HG02943 (cell line): ENCODE measurements around the gene FLNA.
"Not testable (repeated sequence)": the region's sequence is repeated elsewhere in the genome, so short reads cannot be mapped to it uniquely, and the experiment has no call there.

Source experiments
- ATAC-seq: cut with Tn5 transposase; IDR thresholded peaks from one replicate; pipeline ENCODE4 v1.9.1; 2021; ENCODE audit warnings: mild to moderate bottlenecking, low read depth, moderate library complexity; ENCODE audit not compliant: unreplicated experiment

The FLNA gene

DNA sequence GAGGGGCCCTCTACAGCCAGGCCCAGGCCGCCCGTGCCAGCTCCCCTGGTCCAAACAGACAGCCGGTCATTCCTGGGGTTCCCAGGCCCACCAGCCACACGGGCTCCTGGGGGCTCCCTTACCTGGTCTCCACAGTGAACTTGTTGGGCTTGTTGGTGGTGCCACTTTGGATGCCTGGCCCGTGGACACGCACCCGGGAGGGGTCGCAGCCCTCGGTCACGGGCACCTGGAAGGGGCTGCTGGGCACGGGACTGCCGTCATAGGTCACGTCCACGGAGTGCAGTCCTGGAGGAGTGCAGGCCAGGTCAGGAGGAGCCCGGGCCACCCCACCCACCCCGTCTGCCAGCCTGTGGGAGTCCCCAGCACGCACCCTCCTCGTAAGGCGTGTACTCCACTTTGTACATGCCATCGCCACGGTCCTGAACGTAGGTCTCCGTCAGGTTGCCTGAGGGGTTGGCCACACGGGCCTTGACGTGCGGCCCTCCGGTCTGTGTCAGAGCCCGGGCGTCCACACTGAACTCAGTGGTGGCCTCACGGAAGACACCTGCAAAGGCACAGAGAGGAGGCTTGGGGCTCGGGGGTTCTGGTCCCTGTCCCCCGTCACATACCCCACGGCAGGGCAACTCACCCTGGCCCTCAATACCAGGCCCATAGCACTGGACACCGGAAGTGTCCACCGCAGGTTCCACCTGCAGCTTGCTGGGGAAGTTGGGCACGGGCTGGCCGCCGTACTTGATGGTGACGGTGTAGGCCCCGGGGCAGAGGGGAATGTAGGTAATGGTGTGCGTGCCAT lies 14.9 kb downstream of the FLNA start:
- no peak for ATAC-seq

DNA sequence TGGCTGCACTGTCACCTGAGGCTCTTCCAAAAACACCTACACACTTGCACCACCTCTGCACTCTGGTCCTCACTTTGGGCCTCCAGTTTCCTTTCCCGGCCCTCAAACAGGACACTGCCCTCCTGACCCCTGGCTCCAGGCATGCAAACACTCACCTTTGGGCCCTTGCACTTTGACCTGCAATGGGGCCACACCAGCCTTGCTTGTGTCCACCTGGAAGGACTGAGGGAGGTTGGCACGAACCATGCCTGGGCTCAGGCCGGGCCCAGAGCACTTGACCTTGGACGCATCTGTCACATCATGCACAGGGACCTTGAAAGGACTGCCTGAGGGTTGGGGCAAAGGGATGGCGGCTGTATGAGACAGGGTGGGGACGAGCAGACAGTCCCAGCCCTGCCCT lies 15.6 kb downstream of the FLNA start:
- ATAC-seq = no peak

DNA sequence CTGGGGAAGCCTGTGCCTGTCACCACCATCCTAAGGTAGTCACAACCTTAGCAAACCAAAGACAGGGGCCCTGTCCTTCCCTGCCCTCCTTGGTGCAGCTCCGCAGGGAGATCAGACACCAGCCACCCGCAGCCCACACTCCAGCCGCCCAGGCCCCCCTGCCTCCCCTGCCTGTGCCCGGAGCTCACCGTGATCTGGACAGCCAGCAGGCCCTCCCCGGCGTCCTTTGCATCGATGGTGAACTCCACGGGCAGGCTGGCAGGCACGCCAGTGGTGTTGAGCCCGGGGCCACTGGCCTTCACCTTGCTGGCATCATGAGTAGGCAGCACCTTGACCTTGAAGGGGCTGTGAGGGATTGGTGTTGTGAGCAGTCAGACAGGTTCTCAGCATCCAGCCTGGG lies 16.4 kb downstream of the FLNA start:
- no peak for ATAC-seq

DNA sequence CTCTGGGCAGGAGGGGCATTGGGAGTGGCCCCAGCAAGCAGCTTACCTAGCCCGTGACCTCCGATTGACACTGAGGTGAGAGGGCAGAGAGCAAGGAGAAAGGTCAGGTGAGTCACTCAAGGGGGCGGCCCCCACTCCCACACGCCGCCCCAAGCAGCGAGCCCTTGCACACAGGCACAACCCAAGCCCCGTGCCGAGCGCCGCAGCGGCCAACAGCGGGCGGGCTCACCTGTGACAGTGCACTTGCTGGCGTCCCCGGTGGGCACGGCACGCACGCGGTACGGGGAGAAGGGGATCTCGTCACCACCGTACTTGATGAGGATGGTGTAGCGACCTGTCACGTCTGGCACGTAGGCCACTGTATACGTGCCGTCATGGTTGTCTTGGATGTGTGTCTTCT lies 17.2 kb downstream of the FLNA start:
- no peak for ATAC-seq

DNA sequence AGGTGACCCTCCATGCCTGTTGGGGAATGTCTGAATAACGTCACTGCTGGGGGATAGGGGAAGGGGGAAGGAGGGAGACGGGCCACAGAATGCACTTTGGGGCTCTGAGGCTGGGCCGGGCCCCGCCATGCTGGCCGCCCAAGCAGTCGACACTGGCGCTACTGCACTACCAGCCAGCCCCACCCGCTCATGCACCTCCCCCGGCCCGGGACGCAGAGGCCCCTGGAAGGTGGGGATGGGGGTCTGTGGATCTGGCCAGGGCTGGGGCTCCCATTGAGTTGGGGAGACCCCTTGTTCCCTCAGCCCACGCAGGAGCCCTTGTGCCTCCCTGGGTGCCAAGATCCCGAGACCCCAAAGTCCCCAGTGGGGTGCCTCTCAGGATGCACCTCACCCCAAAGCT lies 17.8 kb downstream of the FLNA start:
- no peak for ATAC-seq

DNA sequence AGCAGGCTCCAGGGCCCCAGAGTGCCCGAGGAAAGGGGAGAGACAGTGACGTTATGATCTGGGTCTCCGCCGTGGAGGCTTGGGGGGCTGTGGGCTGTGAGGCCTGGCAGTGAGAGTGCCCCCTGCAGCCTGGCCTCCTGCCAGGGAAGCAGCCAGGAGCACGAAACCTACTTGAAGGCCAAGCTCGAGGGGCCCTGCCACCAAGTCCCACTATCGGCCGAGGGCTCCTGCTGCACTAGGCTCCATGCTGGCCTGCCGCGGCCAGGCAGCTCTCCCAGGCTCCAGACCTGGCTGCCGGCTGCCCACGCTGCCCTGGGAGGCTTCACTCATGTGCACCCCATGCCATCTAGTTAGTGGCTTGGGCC lies 18.7 kb downstream of the FLNA start:
- no peak for ATAC-seq

DNA sequence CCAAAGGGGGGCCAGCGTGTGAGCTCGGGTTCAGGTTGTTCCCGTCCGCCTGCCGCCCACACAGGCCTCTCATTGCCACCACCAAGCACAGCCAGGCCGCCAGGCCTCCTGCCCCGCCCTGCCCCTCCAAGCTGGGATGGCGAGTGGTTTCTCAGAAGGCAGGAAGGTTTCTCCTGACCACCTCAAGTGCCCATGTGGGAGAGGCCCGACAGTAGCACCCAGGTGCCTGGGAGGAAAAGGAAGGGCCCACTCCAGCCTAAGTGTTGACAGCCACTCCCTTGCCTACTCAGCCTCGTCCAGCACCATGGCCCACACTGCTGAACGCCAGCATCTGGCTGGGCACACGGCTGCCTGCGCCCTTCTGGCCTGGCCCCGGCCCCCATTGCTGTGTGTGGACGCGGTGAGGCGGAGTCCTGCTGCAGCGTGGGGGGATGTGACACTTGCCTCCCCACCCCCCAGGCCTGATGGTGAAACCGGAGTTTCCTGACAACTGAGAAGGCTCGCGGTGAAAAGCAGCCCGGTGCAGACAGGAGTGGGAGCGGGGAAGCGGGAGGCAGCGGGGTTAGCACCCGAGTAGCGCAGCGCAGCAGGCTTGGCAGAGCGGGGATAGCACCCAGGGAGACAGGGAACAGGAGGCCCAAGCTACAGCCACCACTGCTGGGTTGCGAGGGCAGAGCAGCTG lies 19.2 kb downstream of the FLNA start:
- ATAC-seq = no peak

DNA sequence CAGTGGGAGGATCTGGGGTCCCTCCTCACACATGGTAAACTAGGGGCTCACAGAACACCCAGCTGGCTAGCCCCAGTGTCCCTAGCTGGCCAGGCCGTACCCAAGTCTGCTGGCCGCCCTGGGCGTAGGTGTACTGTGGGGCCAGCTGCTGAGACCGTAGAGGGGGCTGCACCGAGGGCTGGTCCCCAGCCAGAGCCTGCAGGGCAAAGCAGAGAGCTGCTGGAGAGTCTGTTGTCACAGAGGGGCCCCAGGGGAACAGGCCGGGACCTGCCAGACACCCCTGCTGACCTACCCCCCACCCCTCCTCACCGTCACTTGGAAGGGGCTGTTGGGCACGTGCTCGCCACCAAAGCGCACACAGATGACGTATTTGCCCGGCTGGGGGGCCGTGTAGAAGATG lies 19.9 kb downstream of the FLNA start:
- ATAC-seq = no peak

DNA sequence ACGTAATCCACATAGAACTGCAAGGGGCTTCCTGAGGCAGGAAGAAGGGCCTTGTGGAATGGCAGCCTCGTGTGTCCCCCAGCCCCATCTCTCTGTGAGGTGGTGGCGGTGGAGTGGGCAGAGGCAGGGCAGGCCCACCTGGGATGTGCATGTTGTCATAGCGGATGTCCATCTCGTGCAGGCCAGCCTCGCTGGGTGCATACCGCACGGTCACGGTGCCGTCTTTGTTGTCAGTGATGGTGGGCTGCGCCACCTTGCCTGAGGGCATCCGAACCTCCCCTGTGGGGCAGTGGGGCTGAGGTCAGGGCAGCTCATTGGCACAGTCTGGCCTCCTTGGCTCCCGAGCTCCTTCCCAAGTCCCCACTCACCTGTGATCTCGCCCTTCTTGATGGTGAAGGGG lies 20.4 kb downstream of the FLNA start:
- ATAC-seq = no peak

DNA sequence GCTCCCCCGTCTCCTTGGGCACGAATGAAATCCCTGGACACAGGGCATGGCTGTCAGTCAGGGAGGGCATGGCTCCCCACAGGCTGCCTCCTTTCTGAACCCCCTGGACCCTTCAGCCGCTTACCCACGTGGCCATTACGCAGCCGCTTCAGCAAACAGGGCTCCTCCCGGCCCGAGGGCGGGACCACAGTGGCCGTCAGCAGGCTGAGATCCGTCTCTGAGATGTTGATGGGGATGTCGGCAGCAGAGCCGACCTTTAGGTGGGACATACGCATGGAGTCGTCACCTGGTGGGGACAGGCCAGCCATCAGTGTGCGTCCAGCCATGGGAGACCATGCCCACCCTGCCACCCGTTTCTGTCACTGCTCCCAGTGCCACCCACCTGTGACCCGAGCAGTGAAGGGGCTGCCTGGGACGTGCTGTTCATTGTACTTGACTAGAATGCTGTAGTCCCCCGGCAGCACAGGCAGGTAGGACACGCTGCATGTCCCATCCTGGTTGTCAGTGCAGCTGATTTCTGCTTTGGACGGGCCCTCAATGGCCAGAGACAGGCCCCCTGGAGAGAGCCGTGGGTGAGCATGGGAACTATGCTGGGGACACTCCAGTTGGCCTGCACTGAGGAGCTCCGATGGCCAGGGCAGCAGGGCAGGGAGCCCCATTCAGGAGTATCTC lies 21.1 kb downstream of the FLNA start:
- ATAC-seq = no peak

DNA sequence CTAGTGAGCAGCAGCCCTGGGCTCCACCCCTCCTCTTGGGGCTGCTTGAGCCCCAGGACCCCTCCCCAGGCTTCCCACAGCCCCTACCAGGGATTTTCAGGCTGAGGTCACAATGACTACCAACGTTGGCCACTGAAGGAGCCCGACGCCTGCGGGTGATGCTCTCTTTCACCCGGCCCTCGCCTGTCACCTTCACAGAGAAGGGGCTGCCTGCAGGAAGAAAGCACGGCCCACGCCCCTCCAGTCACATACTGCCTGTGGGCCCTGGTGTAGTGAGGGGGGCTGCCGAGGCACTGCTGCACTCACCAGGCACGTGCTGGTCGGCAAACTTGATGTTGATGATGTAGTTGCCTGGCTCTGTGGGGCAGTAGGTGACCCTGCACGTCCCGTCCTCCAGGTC lies 22.0 kb downstream of the FLNA start:
- no peak for ATAC-seq

DNA sequence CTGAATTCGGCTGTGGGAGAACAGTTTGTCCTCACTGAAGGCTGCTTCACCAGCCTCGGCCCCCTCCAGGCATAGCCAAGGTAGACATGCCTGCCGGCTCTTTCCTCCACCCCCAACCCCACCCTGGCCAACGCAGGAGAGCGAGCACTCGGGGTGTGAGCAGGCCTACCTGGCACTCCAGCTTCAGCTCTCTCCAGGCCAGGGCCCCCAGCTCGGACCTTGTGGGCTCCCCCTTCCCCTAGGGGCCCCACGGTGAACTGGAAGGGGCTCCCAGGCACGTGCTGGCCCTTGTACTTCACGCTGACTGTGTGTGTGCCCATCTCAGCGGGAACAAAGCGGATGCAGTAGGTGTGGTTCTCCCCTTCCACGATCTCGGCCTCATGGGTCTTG lies 22.4 kb downstream of the FLNA start:
- ATAC-seq = no peak

DNA sequence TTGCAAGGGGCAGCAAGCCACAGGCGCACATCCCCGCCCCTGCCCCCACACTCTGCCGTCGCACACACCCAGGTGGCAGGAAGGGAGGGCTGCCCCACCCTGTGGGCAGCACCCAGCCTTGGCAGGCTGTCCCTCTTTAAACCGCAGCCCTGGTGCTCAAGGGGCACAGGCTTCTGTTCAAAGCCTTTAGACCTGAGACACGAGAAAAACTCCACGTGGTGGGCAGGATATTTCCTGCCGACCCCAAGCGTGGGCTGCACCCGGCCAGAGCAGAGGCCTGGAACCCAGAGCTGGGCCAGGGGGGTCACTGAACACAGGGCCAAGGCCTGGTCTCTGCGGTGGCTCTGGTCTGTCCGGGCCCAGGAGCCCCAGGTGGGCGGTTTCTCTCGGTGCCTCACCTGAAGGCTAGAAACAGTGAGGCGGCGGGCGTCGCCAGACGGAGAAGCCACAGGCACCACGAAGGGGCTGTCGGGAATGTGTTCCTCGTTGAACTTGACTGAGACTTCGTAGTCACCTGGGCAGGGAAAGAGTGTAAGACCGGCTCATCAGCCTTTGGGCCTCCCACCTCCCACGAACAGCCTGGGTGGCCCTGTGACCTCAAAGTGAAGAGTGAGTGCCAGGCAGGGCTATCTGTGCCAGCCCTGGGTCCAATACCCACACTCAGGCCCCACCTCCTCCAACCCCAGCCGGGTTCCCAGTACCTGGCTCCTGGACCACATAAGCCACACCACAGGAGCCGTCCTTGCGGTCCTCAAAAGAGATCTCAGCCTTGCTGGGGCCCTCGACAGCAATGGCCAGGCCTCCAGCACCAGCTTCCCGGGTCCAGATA lies 23.0 kb downstream of the FLNA start:
- no peak for ATAC-seq

DNA sequence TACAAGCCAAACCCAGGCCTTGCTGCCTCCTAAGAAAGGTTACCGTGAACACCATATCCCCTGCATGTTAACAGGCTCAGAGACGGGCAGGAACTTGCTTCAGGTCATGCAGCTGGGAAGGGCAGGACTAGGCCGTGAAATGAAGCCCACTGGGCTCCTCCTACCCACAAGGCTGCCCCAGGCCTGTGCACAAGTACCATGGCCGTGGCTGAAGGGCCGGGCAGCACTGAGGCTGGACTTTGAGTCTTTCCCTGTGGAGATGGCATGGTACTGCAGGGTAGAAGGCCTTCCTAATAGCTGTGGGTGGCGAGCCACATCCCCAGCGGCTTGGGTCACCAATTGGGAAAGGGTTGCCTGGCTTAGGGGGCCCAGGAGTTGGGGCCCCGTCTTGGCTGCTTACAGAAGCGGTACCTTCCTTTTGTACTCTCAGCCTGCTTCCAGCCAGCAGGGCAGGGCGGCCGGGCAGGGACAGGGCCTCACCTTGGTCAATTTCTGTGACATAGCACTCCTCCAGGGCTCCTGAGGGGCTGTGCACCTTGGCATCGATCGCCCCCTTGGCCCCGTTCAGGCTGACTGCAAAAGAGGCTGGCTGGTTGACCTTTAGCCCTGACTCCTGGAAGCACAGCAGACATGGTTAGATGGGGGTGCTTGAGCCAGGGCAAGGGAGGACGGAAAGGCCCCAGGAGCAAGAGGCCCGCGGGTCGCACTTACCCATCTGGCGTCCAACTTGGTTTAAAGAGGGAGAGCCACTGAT lies 23.8 kb downstream of the FLNA start:
- no peak for ATAC-seq

DNA sequence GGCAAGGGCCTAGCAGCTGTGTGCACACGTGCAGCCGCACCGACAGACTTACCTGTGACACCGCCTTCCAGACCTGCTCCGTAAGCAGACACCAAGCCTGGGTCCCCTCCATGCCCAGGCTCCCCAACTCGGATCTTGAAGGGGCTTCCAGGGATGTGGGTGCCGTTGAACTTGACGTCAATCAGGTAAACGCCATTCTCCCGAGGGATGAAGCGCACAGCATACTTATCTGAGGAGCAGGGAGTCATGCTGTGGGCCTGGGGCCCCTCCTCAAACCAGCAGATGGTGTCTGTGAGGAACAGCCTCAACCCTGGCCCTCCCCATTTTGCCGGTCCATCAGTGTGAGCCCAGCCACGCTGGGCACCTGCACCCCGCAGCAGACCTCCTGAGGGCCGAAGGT lies 24.5 kb downstream of the FLNA start:
- ATAC-seq = no peak

DNA sequence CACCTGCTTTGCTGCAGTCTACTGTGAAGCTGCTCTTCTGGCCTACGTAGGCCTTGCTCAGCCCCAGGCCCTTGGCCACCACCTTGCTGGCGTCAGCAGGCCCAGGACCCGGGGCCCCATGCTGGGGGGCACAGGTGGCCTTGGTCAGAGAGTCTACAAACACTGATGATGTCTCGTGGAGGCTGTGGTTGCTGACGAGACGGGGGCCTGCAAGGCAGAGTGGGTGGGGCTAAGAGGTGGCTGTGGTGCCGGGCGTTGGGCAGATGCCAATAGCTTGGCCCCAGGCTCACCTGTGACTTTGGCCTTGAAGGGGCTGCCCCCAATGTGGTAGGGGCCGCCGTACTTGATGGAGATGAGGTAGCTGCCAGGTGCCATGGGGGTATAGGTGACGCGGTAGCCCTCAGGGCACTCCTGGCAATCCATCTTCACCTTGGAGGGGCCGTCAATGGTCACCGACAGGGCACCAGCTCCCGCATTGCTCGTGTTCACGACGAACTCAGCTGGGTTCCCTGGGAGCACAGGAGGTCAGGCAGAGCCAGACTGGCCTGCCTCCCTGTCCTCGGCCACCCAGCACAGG lies 25.0 kb downstream of the FLNA start:
- ATAC-seq = no peak

DNA sequence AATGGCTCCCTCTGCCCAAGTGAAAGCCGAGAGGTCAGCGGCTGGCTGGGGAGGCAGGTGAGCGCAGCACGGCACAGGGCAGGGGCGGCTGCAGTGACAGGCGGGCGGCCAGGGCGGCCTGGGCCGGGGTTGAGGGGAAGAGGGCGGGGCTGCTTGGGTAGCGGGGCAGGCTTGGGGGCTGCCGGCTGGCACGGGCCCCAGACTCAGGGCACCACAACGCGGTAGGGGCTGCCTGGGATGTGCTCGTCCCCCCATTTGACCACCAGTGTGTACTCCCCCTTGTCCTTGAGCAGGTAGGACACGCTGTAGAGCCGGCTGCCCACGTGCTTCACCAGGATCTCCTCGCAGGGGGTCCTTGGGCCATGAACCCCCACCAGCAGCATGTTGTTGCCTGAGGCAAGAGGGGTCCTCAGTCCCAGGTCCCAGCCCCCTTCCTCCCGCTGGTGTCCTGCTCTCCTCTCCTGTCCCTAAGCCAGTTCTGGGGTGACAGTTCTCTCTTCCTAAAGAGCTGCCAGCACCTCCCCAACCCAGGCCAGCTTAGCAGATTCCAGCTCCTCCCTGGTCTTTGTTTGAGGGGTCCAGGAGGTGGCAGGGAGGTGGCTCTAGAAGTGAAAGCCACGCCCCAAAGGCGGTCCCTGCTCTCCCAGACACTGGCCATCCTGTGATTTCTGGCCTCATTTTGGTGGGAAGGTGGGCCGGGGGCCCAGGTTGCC lies 25.6 kb downstream of the FLNA start:
- no peak for ATAC-seq

DNA sequence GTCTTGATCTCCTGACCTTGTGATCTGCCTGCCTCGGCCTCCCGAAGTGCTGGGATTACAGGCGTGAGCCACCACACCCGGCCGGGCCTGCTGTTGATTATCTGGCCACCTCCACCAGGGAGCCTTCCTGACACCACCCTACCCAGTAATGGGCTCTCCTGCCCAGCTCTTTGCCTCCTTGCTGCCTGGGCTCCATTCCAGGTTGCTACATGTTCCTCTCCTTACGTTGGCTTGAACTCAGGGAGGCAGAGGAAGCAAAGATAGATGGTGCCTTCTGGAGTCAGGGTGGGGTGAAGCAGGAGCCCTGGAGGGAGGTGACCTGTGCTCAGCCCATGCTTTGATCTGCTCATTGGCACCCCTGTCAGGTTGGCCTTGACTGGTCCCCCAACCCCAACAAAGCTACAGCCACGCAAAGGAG lies 26.3 kb downstream of the FLNA start:
- no peak for ATAC-seq

DNA sequence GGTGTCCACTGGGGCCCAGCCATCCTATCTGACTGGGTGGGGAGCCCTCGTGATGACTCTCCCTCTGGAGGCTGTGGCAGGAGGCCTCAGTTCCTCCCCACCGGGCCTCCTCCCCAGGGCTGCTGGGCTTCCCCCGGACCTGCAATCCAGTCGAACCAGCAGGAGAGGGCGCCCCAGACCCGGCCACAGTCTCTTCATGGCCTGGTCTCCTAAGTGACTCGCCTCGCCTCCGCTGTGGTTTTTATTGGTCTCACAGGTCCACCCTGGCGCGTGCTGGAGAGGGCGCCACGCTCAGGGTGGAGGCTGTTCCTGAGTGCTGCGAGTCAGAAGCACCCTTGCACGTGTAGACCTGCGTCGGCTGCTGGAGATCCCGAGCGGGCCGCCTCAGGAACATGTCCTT lies 30.8 kb downstream of the FLNA start:
- not testable (repeated sequence) for ATAC-seq
